ENCODE measurements around the gene LIFR. TPM values are rescaled to one million over a fixed set of nuclear protein-coding genes. Genes with fewer than 3 reads are reported as not detected.

Gene LIFR
- total and polyA plus RNA-seq, 2 donors (not counting 1 experiment from before 2014, with no cell fraction given) = 43.6 to 65.1 TPM

DNA sequence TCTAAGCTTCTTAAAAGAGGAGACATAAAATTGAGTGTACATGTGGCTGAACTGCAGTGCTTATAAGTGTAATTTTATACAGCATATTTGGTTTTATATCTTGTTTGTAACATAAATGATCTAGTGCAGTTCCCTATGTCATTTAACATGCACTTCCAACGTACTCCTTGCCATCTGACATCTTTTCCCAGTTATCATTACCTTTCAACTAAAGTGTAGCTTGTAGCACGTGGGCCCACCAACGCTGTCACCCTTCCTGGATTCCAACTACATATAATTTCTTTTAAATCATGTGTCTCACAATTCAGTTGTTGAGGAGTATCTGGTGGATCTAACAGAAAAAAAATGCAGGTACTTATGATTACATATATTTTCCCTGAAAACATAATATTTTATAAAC is 50.1 kb downstream of the LIFR start:
- no peaks in the 10 kb centered on the region for H3K27me3 ChIP-seq (ENCODE audit: control insufficient read depth, insufficient read depth, low read length)
- H3K79me2 ChIP-seq (ENCODE audit: control insufficient read depth, insufficient read depth, low read length) = no peaks in the 10 kb centered on the region
- DNase-seq (ENCODE audit: low read depth in 2 of 2) = no peak
- H3K4me3 ChIP-seq (replicated peaks in 1 of 4; ENCODE audit: control extremely low read depth in 1 of 4, insufficient read depth in 1 of 4, low read depth in 3 of 4, low read length in 4 of 4) = no peak overlapping the region
- H3K27ac ChIP-seq (ENCODE audit: insufficient read depth, low read length) = no peak overlapping the region
- H2AFZ ChIP-seq (ENCODE audit: low read length) = no peak overlapping the region
- no peaks in the 10 kb centered on the region for H3K9me3 ChIP-seq (ENCODE audit: control insufficient read depth, insufficient read depth, low read depth, low read length)
- no peak overlapping the region for H3K9ac ChIP-seq (ENCODE audit: insufficient read depth, low read length)
- H3K36me3 ChIP-seq (ENCODE audit: control insufficient read depth, insufficient read depth, low read length) = peaks cover 1% of the 10 kb centered on the region
- no peak overlapping the region for H3K4me2 ChIP-seq (ENCODE audit: extremely low read depth, insufficient read depth, low read length)
- TF ChIP-seq, protein P1, sequence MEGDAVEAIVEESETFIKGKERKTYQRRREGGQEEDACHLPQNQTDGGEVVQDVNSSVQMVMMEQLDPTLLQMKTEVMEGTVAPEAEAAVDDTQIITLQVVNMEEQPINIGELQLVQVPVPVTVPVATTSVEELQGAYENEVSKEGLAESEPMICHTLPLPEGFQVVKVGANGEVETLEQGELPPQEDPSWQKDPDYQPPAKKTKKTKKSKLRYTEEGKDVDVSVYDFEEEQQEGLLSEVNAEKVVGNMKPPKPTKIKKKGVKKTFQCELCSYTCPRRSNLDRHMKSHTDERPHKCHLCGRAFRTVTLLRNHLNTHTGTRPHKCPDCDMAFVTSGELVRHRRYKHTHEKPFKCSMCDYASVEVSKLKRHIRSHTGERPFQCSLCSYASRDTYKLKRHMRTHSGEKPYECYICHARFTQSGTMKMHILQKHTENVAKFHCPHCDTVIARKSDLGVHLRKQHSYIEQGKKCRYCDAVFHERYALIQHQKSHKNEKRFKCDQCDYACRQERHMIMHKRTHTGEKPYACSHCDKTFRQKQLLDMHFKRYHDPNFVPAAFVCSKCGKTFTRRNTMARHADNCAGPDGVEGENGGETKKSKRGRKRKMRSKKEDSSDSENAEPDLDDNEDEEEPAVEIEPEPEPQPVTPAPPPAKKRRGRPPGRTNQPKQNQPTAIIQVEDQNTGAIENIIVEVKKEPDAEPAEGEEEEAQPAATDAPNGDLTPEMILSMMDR (conservative IDR thresholded peaks at IDR 0.05 in 1 of 2, IDR thresholded peaks at IDR 0.05 in 1 of 2; ENCODE audit: low read depth in 1 of 2, low read length in 2 of 2) = no peak
- no peak for TF ChIP-seq EZH2 (IDR thresholded peaks at IDR 0.05; ENCODE audit: low read length, missing control alignments)
- peaks cover 4% of the 10 kb centered on the region for H3K4me1 ChIP-seq (ENCODE audit: control insufficient read depth, extremely low read depth, insufficient read depth, low read length)
- no peaks in the 10 kb centered on the region for H4K20me1 ChIP-seq (ENCODE audit: control insufficient read depth, extremely low read depth, insufficient read depth, low read length)

DNA sequence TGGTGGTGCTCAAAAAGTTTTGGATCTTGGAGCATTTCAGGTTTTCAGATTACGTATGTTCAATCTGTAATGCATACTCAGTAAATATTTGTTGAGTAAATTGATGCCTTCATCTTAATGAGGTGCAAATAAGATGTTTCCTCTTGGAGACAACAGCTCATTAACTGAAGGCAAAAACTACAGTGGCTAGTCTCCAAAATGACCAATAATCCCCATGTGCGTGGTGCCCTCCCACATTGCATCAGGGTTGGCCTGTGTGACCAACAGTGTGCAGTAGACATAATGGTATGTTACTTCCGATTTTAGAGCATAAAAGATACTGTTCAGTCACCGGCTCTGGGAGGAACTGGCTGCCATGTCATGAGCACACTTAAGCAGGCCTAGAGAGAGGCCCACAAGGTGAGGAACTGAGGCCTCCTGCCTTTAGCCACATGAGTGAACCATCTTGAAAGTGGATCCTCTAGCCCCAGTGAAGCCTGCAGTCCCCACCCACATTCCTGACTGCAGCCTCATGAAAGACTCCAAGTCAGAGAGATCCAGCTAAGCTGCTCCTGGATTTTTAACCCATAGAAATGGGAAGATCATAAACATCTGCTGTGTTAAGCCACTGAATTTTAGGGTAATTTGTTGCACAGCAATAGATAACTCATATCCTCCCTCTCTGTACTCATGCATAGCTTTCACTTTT is 55.7 kb downstream of the LIFR start:
- H3K9ac ChIP-seq (ENCODE audit: insufficient read depth, low read length) = no peak overlapping the region
- H3K4me1 ChIP-seq (ENCODE audit: control insufficient read depth, extremely low read depth, insufficient read depth, low read length) = no peaks in the 10 kb centered on the region
- H4K20me1 ChIP-seq (ENCODE audit: control insufficient read depth, extremely low read depth, insufficient read depth, low read length) = no peaks in the 10 kb centered on the region
- H3K27me3 ChIP-seq (ENCODE audit: control insufficient read depth, insufficient read depth, low read length) = no peaks in the 10 kb centered on the region
- H3K36me3 ChIP-seq (ENCODE audit: control insufficient read depth, insufficient read depth, low read length) = peaks cover 3% of the 10 kb centered on the region
- no peak overlapping the region for H3K4me3 ChIP-seq (replicated peaks in 1 of 4; ENCODE audit: control extremely low read depth in 1 of 4, insufficient read depth in 1 of 4, low read depth in 3 of 4, low read length in 4 of 4)
- H3K79me2 ChIP-seq (ENCODE audit: control insufficient read depth, insufficient read depth, low read length) = no peaks in the 10 kb centered on the region
- H2AFZ ChIP-seq (ENCODE audit: low read length) = no peak overlapping the region
- no peak for TF ChIP-seq EZH2 (IDR thresholded peaks at IDR 0.05; ENCODE audit: low read length, missing control alignments)
- TF ChIP-seq, protein P1 (conservative IDR thresholded peaks at IDR 0.05 in 1 of 2, IDR thresholded peaks at IDR 0.05 in 1 of 2; ENCODE audit: low read depth in 1 of 2, low read length in 2 of 2) = no peak
- H3K27ac ChIP-seq (ENCODE audit: insufficient read depth, low read length) = no peak overlapping the region
- H3K9me3 ChIP-seq (ENCODE audit: control insufficient read depth, insufficient read depth, low read depth, low read length) = no peaks in the 10 kb centered on the region
- DNase-seq (ENCODE audit: low read depth in 2 of 2) = peak; percentile 54 to 66
- no peak overlapping the region for H3K4me2 ChIP-seq (ENCODE audit: extremely low read depth, insufficient read depth, low read length)

DNA sequence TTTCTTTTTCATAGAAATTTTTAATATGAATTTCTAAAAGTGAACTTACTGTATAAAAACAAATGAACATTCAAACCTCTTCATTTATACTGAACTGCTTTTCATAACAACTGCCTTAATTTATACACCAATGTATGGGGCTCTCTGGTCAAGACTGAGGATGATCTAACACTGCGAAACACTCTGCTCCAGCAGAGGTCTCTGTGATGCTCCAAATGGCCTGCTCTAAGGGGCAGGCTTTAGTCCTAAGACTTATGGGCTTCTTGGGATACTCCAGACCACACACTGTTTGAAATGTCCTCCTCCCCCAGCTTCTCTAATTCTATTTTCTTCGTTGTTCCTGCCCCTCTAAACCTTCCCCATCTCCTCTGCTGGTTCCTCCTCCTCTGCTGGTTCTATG is 58.5 kb downstream of the LIFR start:
- DNase-seq (ENCODE audit: low read depth in 2 of 2) = peak; percentile 24 to 59
- peaks cover 5% of the 10 kb centered on the region for H3K36me3 ChIP-seq (ENCODE audit: control insufficient read depth, insufficient read depth, low read length)

More for the DNA sequence above, 58.5 kb downstream of the LIFR start:
- TF ChIP-seq, protein P1 (conservative IDR thresholded peaks at IDR 0.05 in 1 of 2, IDR thresholded peaks at IDR 0.05 in 1 of 2; ENCODE audit: low read depth in 1 of 2, low read length in 2 of 2) = peak; percentile 13 to 36
- TF ChIP-seq EZH2 (IDR thresholded peaks at IDR 0.05; ENCODE audit: low read length, missing control alignments) = no peak
- H3K9ac ChIP-seq (ENCODE audit: insufficient read depth, low read length) = no peak overlapping the region
- H3K9me3 ChIP-seq (ENCODE audit: control insufficient read depth, insufficient read depth, low read depth, low read length) = no peaks in the 10 kb centered on the region
- H4K20me1 ChIP-seq (ENCODE audit: control insufficient read depth, extremely low read depth, insufficient read depth, low read length) = no peaks in the 10 kb centered on the region
- no peak overlapping the region for H3K27ac ChIP-seq (ENCODE audit: insufficient read depth, low read length)
- no peaks in the 10 kb centered on the region for H3K4me1 ChIP-seq (ENCODE audit: control insufficient read depth, extremely low read depth, insufficient read depth, low read length)
- no peak overlapping the region for H3K4me2 ChIP-seq (ENCODE audit: extremely low read depth, insufficient read depth, low read length)
- H3K79me2 ChIP-seq (ENCODE audit: control insufficient read depth, insufficient read depth, low read length) = no peaks in the 10 kb centered on the region
- H3K4me3 ChIP-seq (replicated peaks in 1 of 4; ENCODE audit: control extremely low read depth in 1 of 4, insufficient read depth in 1 of 4, low read depth in 3 of 4, low read length in 4 of 4) = no peak overlapping the region
- no peak overlapping the region for H2AFZ ChIP-seq (ENCODE audit: low read length)
- H3K27me3 ChIP-seq (ENCODE audit: control insufficient read depth, insufficient read depth, low read length) = no peaks in the 10 kb centered on the region
